GM19455 (cell line): ENCODE results near the gene CCDC102A.
"Not testable (repeated sequence)": the region's sequence is repeated elsewhere in the genome, so short reads cannot be mapped to it uniquely, and the experiment has no call there.

Experiments used
- ATAC-seq: cut with Tn5 transposase; IDR thresholded peaks from one replicate; pipeline ENCODE4 v1.9.1; 2021; ENCODE audit not compliant: unreplicated experiment

CCDC102A gene

DNA sequence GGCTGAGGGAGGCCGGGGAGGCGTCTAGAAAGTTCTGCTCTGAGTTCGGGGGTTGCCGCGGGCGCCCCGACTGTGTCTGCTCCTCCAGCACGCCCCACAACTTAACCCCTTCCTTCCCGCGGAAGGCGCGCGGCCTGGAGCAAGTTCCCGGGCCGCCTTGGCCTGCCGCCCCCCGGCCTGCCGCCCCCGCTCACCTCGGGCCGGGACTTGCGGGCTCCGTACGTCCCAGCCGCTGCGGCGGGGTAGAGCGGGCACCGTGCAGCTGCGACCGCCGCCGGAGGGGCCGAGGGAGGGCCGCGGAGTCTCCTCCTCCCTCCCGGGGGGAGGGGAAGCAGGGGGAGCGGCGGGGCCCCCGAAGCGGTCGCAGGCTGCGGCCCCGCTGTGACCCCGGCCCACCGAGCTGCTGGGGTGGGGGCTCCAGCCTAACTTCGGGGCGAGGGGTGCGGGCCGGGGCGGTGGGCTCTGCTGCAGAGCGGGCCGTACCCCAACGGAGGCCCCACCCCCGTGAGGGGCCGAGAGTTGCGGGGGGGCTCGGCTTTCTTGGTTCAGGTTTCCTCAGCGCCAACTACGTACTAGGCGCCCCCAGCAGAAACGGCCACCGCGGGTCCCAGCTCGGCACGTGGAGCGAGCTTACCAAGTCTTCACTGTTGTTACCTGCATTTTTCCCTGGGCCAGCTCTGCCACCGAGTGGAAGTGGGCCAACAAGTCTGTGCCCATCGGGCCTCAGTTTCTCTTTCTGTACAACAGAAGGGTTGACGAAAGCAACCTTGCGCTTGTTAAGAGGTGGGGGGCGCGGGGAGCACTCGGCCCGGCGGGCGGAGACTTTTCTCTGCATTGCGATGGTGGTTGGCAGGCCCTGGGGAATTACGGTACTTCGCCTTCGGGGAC lies at the start of gene CCDC102A:
CCDC102A (minus strand) TSS at position 266 of the 888 bp plus-strand sequence. CDS start 7,394 bp downstream, outside the sequence.
- peak; percentile 25 for ATAC-seq

DNA sequence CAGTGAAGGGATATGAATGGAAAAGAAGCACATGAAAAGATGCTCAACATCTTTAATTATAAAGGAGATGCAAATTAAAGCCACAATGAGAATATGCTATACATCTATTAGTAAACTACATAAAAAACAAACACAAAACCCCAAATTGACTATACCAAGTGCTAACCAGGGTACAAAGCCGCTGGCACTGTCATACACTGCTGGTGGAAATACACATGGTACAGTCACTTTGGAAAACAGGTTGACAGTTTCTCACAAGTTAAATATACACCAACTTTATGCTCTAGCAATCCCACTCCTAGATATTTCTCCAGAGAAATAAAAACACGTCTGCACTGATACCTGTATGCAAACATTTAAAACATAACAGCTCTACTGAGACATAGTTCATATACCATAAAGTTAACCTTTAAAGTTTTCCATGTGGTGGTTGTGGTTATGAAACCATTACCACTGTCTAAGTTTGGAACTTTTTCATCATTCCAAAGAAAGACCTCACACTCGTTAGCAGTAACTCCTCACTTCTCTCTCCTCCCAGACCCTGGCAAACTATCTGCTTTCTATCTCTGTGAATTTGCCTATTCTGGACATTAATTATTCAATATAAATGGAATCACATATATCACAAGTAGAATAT lies 48.8 kb upstream of the CCDC102A start:
- ATAC-seq = no peak

DNA sequence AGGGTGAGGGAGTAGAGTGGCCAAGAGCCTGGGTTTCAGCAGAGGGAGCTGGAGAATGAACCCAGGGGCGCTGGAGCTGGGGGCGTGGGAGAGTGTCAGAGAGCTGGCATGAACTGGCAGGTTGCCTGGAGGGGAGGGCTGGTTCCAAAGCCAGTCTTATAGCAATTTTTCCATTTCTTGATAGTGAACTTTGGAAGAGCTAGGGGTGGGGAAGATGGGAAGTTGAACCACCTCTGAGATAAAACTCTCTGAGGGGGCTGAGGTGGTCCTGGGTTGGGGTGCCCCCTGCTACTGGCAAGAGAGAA lies 42.9 kb upstream of the CCDC102A start:
- ATAC-seq = no peak

DNA sequence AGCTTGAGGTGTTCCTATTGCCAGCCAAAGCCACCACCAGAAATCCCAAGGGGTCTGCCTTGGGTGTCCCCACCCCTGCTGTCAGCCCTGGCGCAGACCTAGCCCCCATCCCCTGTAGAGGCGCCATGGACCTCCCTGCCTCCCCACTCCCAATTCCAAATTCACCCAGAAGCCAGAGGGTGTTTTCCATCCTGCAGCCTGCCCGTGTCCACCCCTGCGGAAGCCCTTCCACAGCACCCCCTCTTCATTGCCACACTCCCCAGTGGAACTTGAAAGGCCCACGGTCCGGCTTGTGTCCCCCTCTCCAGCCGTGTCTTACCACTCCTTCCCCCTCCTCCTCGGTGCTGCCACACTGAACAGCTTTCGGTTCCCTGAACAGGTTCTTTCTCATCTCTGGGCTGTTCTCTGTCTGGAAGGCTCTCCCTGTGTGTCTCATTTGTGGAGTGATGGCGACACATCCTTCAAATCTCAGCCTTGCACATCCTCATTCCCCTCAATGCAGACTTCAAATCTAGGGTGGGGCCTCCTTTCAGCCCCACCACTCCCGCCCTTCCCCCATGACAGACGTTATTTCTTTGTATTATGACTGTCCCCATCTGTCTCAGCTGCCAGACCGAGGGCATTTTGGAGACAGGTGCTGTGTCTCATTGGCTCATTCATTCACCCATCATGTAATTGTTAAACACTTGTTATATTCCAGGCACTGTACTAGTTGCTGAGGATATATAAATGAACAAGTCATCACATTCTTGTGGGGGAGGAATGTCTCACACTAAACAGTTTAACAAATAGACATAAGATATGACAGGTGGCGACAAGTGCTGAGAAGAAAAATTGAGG lies 42.4 kb upstream of the CCDC102A start:
- ATAC-seq = no peak

DNA sequence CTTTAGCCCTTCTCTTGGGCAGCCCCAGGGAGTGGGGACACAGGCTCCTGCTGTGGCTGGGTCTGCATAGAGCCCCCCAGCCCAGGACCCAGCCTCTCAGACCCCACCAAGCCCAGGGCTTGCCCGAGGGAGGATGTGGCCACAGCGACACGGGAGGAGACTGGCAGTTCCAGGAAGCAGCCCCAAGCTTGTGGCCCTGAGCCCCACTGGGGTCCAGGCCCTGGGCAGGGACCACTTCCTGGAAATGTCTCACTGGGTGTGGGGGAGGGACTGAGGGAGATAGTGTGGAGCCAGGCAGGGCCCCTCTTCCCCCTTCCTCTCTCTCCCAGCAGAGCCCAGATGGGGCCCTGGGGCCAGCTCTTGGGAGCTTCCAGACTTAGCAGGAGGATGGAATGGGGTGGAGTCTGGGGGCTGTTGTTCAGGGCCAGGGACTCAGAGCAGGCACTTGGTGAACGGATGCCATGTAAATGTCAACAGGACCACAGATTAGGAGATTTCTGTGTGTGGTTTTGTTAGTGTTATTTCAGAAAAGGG lies 41.4 kb upstream of the CCDC102A start:
- no peak for ATAC-seq

DNA sequence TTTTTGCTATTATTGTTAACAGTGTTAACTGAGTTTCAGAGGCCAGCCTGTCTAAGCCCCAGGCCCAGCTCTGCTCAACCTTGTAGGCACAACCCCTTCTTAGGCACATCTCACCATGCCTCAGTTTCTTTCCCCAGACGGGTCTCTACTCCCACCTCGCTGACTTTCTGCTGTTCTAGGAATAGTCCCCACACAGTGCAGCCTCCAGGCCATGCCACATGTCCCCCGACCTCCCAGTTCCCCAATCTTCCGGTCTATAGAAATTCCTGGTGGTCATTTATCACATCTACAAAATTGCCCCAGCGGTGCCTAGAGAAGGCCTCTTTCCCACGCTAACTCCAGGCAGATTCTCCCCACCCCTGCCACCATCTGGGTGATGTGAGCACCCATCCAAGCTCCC lies 40.8 kb upstream of the CCDC102A start:
- no peak for ATAC-seq

DNA sequence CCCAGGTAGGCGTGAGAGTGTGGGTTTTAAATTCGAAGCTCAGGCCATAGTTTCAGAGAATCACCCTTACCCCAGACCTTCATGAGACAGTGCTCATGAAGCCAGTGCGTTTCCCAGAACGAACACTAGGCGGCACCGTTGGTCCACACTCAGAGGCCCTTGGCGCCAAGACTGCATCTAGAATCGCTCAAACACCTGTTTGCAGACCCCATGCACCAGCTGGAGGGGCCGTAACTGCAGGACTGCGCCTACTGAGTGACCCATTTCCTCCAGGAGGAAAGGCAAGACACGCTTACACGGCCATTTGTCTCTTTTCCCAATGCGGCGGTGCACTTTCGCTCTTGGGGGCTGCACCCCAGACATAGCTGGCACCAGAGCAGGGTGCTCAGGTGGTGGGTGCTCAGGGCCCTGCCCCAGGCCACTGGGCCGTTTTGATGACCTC lies 40.1 kb upstream of the CCDC102A start:
- peak; percentile 58 for ATAC-seq

DNA sequence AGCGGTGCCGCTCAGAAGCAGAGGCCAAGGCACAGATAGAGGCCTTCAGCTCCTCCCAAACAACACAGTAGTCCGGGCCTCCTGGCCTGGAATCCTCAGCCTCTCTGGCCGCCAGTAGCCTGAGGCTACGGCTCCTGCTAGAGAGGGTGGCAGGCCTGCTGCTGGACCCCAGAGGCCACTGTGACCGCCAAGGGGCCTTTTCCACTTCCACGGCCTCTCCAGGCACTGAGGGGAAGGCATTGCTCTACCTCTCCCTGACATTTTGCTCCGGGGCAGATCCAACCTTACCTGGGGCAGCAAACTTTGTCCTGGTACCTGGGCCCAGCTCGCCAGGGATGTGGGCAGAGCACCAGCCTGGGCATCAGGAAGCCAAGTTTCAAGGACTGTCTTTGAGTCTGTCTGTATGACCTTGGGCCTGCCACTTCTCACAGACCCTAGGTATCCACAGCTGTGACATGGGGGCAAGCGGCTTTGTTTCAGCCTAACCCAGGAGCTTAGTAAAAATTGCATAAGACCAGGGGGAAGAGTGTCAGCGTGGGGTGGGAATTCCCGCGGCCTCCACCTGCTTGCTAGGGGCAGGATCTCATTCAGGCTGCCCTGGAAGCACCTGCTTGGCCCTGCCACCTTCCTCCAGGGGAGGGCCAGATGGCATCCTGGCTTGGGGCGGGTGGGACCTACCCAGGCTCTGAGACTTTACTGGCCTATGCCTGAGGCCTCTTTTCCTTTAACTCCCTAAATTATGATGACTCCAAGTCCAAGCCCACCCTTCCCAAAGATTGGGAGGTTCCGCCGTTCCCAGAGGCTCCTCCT lies 39.3 kb upstream of the CCDC102A start:
- ATAC-seq = no peak

DNA sequence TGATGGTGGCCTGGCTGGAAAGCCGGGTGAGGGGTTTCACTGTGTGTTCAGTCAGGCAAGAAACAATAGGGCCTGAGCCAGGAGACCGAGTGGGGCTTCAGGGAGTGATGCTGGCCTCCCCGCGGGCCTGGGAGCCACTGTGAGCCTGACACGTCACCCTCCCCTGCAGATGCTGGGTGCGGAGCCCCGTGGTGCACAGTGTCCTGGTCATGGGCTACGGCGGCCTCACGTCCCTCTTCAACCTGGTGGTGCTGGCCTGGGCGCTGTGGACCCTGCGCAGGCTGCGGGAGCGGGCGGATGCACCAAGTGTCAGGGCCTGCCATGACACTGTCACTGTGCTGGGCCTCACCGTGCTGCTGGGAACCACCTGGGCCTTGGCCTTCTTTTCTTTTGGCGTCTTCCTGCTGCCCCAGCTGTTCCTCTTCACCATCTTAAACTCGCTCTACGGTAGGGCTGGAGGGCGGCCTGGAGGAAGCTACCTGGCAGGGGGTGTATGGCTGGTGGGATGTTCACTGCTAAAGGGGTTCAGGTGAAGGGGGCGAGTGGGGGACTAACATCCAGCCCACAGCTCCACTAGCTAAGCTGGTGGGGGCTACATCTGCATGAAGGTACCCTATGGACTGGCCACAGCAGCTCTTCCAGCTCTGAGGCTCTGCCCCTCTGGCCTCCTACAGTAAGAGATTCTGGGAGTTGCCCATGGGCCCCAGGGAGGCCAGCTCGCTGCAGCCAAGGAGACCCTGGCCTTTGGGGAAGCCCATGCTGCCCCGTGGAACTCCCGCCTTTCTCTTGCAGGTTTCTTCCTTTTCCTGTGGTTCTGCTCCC lies 38.5 kb upstream of the CCDC102A start:
- ATAC-seq = no peak

DNA sequence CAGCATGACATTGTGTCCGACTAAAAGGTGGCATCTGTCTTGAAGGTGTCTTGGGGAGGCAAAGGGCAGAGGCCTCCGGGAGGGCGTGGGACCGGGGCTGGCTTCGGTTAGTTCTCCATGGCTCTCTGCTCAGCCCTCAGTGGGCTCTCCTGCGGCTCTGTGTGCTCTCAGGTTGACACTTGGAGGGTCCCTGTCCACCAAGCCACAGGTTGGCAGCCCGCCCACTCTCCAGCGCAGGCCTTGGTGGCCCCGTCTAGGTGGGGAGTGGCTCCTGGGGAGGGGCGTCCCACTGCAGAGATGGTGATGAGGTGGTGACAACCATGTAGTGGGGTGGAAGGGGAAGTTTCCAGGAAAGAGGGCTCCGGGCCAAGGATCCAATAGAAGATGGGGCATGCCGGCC lies 37.7 kb upstream of the CCDC102A start:
- no peak for ATAC-seq

DNA sequence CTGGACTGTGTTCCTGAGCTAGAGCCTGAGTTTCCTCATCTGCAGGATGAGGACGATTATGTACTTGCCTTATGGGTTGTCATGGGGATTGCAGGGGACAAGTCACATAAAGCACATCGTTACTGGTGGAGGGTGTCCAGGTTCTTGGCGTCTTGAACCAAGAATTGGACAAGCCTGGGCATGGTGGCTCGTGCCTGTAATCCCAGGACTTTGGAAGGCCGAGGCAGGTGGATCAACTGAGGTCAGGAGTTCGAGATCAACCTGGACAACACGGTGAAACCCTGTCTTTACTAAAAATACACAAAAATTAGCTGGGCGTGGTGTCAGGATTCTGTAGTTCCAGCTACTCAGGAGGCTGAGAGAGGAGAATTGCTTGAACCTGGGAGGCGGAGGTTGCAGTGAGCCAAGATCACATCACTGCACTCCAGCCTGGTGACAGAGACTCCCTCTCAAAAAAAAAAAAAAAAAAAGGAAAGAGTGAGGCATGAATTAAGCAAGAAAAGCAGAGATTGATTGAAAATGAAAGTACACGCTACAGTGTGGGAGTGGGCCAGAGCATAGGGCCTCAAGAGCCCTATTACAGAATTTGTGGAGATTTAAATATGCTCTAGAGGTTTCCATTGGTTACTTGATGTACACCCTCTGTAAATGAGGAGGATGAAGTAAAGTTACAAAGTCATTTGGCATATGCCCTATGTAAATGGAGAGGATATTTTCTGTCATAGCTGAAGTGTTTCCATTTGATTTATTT lies 36.8 kb upstream of the CCDC102A start:
- ATAC-seq = no peak

DNA sequence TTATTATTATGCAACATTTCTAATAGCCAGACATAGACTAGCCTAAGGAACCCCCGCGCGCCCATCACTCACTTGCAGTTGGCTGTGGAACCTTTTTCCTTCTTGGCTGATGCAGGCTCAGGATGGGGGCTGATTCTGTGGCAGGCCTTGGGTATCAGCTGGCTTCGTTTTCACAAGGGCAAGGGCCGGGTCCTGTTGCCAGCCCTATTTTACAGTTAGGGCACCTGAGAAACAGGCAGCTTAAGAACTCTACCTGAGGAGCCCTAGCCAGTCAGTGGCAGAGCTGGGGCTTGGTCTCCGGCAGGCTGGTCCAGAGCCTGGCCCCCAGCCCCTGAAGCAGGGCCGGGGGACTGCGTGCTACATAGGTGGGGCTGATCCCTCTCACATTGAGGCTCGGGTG lies 34.7 kb upstream of the CCDC102A start:
- ATAC-seq = no peak

DNA sequence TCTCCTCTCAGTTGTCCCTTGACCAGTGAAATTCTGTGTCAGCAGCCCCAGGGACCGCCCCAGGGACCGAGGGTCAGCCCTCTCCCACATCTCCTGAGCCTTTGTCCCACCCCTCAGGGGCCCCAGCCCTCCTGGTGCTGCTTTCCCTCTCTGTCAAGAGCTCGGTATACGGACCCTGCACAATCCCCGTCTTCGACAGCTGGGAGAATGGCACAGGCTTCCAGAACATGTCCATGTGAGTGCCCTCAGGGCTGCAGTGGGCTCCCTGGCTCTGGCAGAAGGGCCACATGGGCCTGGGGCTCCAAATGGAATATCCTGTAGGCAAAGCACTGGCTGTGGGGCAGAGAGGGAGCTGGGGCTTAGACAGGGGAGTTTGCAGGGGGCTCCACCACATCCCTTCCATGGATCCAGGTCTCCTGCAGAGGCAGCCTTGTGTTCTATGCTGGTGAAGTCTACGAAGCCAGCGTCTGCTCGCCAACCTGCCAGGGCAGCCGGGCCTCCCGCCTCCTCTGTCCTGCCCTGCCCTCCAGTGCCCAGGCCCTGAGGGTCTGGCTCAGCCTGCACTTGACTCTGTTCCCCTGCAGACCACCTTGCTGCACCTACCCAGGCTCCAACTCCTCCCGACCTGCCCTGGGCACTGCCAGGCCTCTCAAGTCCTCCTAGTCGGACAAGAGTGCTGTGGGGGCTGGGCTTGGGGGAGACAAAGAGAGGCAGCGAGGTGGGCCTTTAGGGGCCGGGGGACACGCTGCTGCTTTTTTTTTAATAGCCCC lies 34.1 kb upstream of the CCDC102A start:
- ATAC-seq = no peak

DNA sequence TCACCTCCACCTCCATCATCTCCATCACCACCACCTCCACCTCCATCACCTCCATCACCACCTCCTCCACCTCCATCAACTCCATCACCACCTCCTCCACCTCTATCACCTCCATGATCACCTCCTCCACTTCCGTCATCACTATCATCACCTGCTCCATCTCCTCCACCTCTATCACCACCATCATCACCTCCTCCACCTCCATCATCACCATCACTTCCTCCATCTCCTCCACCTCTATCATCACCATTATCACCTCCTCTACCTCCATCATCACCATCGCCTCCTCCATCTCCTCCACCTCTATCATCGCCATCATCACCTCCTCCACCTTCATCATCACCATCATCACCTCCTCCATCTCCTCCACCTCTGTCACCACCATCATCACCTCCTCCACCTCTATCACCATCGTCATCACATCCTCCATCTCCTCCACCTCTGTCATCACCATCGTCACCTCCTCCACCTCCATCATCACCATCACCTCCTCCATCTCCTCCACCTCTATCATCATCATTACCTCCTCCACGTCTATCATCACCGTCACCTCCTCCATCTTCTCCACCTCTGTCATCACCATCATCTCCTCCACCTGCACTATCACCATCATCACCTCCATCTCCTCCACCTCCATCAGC lies 33.1 kb upstream of the CCDC102A start:
- no peak for ATAC-seq

DNA sequence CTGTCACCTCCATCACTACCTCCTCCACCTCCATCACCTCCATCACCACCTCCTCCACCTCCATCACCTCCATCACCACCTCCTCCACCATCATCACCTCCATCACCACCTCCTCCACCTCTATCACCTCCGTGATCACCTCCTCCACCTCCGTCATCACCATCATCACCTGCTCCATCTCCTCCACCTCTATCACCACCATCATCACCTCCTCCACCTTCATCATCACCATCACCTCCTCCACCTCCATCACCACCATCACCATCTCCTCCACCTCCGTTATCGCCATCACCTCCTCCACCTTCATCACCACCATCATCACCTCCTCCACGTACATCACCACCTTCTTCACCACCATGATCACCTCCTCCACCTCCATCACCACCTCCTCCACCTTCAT lies 32.4 kb upstream of the CCDC102A start:
- not testable (repeated sequence) for ATAC-seq

DNA sequence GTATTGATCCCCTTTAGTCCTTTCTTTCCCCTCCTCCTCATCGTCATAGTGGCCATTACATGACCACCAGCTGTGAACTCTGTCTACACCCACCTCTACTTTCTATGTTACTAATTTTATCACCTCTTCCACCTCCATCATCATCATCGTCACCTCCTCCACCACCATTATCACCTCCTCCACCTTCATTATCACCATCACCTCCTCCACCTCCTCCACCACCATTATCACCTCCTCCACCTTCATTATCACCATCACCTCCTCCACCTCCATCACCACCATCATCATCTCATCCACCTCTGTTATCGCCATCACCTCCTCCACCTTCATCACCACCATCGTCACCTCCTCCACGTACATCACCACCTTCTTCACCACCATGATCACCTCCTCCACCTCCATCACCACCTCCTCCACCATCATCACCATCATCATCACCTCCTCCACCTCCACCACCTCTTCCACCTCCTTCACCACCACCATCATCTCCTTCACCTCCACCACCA lies 31.9 kb upstream of the CCDC102A start:
- ATAC-seq = no peak

DNA sequence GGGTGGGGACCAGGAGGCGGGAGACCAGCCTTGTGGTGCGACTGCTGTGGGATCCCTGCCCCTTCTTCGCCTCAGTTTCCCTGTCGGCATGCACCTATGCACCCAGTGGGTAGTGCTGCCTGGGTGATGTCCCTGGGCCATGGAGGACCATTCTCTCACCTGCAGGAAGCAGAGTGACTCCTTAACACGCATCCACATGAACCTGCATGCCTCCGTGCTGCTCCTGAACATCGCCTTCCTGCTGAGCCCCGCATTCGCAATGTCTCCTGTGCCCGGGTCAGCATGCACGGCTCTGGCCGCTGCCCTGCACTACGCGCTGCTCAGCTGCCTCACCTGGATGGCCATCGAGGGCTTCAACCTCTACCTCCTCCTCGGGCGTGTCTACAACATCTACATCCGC lies 31.3 kb upstream of the CCDC102A start:
- no peak for ATAC-seq

DNA sequence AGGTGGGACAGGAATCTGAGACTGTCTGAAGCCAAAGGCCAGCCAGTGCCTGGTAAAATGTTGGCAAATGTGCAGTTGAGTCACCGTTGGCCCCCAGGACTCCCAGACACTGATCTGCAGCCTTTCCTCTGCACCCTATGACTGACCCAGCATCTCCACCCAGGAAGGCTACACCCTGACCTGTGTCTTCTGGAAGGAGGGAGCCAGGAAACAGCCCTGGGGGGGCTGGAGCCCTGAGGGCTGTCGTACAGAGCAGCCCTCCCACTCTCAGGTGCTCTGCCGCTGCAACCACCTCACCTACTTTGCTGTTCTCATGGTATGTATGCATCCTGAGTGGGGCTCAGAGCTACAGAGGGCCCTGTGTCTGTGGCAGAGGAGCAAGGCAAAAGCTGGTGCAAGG lies 30.1 kb upstream of the CCDC102A start:
- ATAC-seq = no peak
